Endothelial cell of umbilical vein (primary cell): ENCODE results near the gene BORA.

Experiments used
- EZH2 ChIP-seq: IDR thresholded peaks from 2 replicates; pipeline ENCODE4 v1.6.1; 2012; ENCODE audit warnings: borderline replicate concordance, low read depth, mild to moderate bottlenecking, moderate library complexity, low read length, inconsistent platforms; ENCODE audit not compliant: severe bottlenecking
- FOS ChIP-seq: IDR thresholded peaks from 2 replicates; pipeline ENCODE4 v1.6.1; 2011; ENCODE audit warnings: mild to moderate bottlenecking, low read length, moderate library complexity, borderline replicate concordance; ENCODE audit not compliant: insufficient read depth
- JUN ChIP-seq: IDR thresholded peaks from 2 replicates; pipeline ENCODE4 v1.6.1; 2011; ENCODE audit warnings: borderline replicate concordance, low read depth; ENCODE audit not compliant: insufficient read length, insufficient read depth
- POLR2A ChIP-seq: IDR thresholded peaks from 2 replicates; pipeline ENCODE4 v1.6.1; 2012; ENCODE audit warnings: low read depth, mild to moderate bottlenecking, control low read depth, low read length
- POLR2AphosphoS5 ChIP-seq: IDR thresholded peaks from 2 replicates; pipeline ENCODE4 v1.6.1; 2012; ENCODE audit warnings: low read depth, mild to moderate bottlenecking, control low read depth, low read length, moderate library complexity; ENCODE audit not compliant: insufficient read depth
- TF ChIP-seq, protein P1 (sequence below): IDR thresholded peaks from 2 replicates; pipeline ENCODE4 v1.6.1; 2011; ENCODE audit not compliant: insufficient read depth, insufficient read length
- TF ChIP-seq, protein P2 (sequence below), 2 donors: IDR thresholded peaks; 1 replicate in 1 of 2; 2 replicates in 1 of 2; pipeline ENCODE4 v1.5.1; 2011; ENCODE audit warnings: low read length in 2 of 2, mild to moderate bottlenecking in 2 of 2, moderate library complexity in 2 of 2, control low read depth in 1 of 2, inconsistent platforms in 1 of 2, low read depth in 1 of 2; ENCODE audit not compliant: insufficient read depth in 1 of 2; ENCODE audit errors: extremely low read depth in 1 of 2

- TF ChIP-seq EZH2 (no peak), JUN (no peak), POLR2AphosphoS5 (no peak), POLR2A (no peak), FOS (no peak)
- TF ChIP-seq, protein P1, sequence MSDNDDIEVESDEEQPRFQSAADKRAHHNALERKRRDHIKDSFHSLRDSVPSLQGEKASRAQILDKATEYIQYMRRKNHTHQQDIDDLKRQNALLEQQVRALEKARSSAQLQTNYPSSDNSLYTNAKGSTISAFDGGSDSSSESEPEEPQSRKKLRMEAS = no peak
- TF ChIP-seq, protein P2, sequence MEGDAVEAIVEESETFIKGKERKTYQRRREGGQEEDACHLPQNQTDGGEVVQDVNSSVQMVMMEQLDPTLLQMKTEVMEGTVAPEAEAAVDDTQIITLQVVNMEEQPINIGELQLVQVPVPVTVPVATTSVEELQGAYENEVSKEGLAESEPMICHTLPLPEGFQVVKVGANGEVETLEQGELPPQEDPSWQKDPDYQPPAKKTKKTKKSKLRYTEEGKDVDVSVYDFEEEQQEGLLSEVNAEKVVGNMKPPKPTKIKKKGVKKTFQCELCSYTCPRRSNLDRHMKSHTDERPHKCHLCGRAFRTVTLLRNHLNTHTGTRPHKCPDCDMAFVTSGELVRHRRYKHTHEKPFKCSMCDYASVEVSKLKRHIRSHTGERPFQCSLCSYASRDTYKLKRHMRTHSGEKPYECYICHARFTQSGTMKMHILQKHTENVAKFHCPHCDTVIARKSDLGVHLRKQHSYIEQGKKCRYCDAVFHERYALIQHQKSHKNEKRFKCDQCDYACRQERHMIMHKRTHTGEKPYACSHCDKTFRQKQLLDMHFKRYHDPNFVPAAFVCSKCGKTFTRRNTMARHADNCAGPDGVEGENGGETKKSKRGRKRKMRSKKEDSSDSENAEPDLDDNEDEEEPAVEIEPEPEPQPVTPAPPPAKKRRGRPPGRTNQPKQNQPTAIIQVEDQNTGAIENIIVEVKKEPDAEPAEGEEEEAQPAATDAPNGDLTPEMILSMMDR (IDR thresholded peaks at IDR 0.05; ENCODE audit: extremely low read depth in 1 of 2, insufficient read depth in 1 of 2, low read depth in 1 of 2, low read length in 2 of 2) = no peak
Measured at GRCh38 chr13:72792640-72793039, 64.9 kb downstream of the BORA start.
